GDM1 (cell line): ENCODE data around the gene OR2T29.
"Not testable (repeated sequence)": the region's sequence is repeated elsewhere in the genome, so short reads cannot be mapped to it uniquely, and the experiment has no call there.

ENCODE experiments used
- DNase-seq: peaks from one replicate; lab custom pipeline; 2025; lab: John Stamatoyannopoulos, UW

The OR2T29 gene

DNA sequence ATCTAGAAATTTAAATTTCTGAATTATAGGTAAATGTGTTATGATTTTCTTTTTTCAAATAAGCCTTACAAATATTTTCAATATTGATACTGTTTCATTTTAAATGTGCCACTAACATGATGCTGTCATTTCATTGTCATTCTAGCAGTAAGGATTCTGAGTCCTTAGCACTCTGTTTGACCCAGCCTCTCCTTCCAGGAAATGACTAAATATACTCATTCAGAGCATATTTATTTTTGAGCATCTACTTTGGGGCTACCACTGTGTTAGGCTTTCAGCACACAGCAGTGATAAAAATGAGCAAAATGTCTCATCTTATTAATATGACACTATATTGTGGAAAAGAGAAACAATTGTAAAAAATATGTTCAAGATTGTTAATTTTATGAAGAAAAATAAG lies 52.4 kb downstream of the OR2T29 start:
- not testable (repeated sequence) for DNase-seq

DNA sequence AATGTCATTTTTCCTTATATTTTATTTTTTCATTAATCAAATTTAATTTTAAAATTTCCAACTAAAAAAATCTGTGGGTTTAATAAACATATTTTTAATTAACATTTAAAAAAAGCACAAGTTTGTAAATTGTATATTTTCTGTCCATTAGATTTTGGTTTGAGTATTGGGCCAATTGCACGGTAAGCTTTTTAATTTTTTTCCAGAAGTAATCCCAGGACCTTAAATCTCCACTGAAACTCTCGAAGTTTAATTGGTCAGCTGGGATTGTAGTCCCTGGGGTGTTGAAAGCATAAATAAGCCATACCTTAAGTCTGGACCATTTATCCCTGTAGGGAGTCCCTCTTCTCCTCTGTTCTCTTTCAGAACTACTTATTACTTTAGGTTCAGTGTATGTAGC lies 54.8 kb downstream of the OR2T29 start, which contains the start of gene OR2G6:
Gene OR2G6 (plus strand): TSS at position 301 of the 400 bp plus-strand sequence. CDS start 13,574 bp downstream, outside the sequence.
- DNase-seq = not testable (repeated sequence)
